ENCODE measurements around the gene VWA7. TPM values are rescaled to one million over a fixed set of nuclear protein-coding genes. Genes with fewer than 3 reads are reported as not detected.
A peak's percentile ranks its signal among the peaks of the same experiment; 100 is the strongest.

VWA7 gene
- polyA plus RNA-seq, 12 donors = 1.1 to 4.1 (median 2.1) TPM; not detected in 2

DNA sequence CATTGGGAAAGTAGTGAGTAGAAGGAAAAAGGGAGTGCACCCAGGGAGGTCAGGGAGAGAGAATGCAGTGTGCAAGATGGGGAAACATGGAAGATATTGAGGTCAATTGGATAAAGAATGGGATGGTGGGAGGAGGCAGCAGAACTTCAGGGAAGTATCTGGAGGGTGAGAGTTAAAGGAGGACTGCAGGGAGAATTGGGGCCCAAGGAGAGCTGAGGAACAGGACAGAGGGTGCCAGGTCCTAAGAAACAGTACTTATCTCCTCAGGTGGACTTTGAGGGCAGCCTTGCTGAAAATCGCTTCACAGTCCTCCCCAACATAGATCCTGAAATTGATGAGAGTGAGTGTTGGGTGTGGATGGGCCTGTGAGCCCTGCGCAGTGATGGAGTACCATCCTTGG is 18.8 kb downstream of the VWA7 start:
- no peak for DNase-seq

GRCh38 chr6:31752739-31753319 is 24.3 kb downstream of the VWA7 start:
- no peak for DNase-seq

- no peak for DNase-seq
These were observed 26.6 kb downstream of the VWA7 start for GRCh38 chr6:31750411-31751022.

DNA sequence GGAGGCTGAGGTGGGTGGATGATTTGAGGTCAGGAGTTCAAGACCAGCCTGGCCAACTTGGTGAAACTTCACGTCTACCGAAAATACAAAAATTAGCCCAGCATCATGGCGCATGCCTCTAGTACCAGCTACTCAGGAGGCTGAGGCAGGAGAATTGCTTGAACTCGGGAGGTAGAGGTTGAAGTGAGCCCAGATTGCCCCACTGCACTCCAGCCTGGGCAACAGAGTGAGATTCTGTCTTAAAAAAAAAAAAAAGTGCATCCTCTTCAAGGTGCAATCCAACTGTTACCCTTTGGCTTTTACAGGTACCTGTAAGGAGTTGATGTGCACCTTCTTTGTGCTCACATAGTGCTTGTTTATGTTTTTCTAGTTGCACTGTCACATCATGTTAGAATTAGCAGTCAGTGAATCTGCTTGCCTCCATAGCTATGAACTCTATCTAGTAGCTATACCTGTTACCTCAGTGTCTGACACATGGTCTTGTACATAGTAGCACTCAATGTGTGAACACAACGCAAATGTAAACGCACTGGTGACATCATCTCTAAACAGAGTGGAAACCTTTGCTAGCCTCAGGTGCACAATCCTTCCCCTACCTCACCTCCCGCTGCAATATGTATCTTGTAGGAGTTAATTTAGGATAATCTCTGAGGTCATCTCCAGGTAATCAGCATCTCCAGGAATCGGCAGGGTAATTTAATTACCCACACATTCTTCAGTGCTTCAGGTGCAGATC is 27.7 kb downstream of the VWA7 start:
- no peak for DNase-seq

GRCh38 chr6:31744422-31744821 is 32.7 kb downstream of the VWA7 start:
- DNase-seq = no peak

DNA sequence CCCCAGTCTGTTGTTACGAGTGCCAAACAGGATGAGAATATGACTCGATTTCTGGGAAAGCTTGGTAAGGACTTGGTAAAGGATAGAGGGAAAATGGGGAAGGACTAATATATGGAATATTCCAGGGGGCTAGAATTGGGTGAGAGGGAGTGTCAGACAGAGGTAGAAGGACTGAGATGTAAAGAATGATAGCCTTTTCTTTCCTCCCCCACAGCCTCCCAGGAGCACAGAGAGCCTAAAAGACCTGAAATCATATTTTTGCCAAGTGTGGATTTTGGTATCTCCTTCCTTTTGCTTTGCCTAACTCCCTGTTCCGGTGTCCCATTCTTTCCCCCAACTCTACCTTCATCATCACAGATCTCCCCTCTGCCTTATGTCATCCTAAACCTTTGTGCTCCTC is 34.2 kb downstream of the VWA7 start:
- no peak for DNase-seq

- no peak for DNase-seq
These were observed 35.3 kb downstream of the VWA7 start for GRCh38 chr6:31741815-31742214.

DNA sequence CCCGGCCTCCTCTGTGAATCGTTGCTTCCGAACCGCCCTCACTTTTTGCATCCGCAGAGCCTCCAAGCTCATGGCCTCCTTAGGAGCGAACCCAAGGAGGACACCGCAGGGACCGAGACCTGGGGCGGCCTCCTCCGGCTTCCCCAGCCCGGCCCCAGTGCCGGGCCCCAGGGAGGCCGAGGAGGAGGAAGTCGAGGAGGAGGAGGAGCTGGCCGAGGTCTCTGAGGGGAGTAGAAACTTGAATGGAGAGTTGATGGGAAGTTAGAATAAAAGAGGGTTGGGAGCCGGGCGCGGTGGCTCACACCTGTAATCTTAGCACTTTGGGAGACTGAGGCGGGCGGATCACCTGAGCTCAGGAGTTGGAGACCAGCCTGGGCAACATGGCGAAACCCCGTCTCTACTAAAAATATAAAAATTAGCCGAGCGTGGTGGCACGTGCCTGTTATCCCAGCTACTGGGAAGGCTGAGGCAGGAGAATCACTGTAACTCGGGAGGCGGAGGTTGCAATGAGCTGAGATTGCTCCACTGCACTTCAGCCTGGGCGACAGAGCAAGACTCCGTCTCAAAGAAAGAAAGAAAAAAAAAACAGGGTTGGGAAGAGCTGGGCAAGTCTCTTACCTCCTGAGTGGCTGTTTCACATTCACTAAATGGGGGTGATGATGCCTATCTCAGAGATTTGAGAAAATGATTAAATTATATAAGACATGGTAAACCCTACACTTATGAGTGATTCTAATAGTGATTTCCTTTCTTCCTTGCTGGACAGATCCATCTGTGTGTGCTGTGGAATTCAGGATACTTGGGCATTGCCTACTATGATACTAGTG is 36.5 kb downstream of the VWA7 start:
- no peak for DNase-seq

- DNase-seq = peak; percentile 99
These were observed 37.3 kb downstream of the VWA7 start, which contains the start of gene MSH5 for GRCh38 chr6:31739639-31740396. Gene MSH5, plus strand, starts transcription at chr6:31740005. Its CDS starts 462 bp downstream, at chr6:31740467.

GRCh38 chr6:31737991-31738979 is 38.8 kb downstream of the VWA7 start:
- peak; percentile 67 for DNase-seq

DNA sequence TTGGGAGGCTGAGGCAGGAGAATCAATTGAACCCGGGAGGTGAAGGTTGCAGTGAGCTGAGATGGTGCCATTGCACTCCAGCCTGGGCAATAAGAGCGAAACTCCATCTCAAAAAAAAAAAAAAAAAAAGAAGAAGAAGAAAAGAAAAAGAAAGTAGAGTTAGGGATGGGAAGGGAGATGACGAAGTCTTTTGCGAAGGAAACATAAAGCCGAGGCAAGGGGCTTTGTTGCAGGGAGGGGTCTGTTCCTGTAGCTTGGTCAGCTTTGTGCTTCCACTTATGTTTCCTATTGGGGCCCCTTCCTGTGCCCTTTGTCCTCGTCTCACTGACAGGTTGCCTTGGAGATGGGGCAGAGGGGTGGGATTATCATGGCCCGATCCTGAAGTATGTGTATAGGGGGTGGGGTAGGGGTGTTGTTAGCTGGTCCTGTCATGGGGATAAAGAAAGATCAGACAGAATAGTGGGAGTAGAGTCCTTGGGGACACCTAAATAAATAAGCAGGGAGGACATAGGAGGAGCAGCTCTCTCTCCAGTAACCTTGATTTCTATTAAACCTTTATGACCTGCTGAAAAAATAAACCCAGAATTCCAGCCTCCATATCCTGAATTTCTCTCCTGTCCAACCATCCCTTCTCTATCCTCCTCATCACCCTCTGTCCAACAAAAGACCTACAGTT is 39.7 kb downstream of the VWA7 start:
- peak; percentile 25 for DNase-seq

- DNase-seq = no peak
These were observed 40.3 kb downstream of the VWA7 start for GRCh38 chr6:31736768-31737314.

GRCh38 chr6:31736021-31736767 is 40.9 kb downstream of the VWA7 start, which contains the start of gene CLIC1:
Gene CLIC1, minus strand, starts transcription at chr6:31736530. Its CDS starts 230 bp downstream, at chr6:31736300.
- DNase-seq = peak; percentile 85

GRCh38 chr6:31734821-31735406 is 42.2 kb downstream of the VWA7 start:
- peak; percentile 41 for DNase-seq

DNA sequence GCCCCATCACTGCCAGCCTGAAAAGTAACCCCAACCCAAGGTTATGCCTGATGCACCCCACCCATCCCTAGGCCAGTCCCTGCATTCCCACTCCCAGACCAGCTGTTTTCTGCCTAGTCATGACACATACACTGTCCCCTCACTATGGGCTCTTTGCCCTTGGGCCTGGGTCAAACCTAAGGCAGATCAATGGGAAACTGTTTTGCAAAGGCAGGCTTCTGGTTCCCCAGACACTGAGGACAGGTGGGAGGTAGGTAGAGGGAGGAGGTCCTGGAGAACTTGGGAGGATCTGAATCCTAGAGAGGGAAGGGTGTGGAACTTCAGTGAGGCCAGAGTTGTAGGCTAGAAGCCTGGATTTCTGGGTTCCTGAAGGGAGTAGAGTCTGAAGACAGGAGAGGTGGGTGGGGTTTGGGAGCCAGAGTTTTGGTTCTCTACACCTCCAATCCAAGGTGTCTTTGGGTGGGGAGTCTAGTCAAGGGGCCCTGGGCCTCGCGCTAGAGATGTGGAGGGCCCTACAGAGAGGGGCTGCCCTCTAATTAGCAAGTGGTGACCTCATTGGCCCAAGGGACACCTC is 42.8 kb downstream of the VWA7 start:
- no peak for DNase-seq

GRCh38 chr6:31733734-31734133 is 43.4 kb downstream of the VWA7 start:
- DNase-seq = no peak

DNA sequence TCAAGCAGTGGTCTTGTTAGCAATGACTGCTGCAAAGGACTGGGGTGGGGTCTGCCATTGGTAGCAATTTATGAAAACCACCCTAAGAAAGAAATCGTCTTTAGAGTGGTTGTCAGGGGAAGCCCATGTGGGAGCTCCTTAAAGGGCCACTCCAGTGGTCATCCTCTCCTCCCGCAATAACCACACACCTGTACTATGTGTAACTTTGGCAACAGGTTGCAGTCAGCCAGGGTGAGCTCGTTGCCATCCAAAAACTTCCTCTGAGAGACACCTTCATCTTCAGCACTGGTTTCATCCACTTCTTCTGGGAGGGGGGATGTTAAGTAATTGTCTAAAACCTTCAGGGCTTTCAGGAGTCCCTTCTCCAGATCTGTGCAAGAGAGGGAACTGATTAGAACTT is 45.1 kb downstream of the VWA7 start:
- no peak for DNase-seq

Data from muscle of arm (tissue), 12 donors.